ENCODE data around the gene HDHD2. TPM values are rescaled to one million over a fixed set of nuclear protein-coding genes. Genes with fewer than 3 reads are reported as not detected.

Gene HDHD2
- total and polyA plus RNA-seq, 4 donors: 17.0 to 23.0 (median 18.5) TPM

DNA sequence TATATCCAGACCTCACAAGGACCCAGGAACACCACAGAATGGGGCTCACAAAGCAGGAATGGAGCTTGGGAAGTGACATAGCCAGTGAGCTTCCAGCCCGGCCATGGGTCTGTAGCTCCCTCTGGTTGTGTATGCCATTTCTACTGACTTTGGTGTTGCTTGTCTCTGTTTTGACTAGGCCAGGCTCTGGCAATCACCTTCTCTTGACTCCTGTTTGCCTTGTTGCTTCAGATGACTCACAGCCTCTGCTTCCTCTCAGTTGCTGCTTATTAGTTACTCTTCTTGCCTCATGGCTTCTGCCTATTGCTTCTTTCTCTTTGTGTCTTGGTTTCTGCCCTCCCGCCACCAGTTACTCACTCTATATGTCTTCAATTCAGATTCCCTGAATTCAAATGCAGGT lies 41.7 kb upstream of the HDHD2 start (continued):
- TF ChIP-seq, protein P1, sequence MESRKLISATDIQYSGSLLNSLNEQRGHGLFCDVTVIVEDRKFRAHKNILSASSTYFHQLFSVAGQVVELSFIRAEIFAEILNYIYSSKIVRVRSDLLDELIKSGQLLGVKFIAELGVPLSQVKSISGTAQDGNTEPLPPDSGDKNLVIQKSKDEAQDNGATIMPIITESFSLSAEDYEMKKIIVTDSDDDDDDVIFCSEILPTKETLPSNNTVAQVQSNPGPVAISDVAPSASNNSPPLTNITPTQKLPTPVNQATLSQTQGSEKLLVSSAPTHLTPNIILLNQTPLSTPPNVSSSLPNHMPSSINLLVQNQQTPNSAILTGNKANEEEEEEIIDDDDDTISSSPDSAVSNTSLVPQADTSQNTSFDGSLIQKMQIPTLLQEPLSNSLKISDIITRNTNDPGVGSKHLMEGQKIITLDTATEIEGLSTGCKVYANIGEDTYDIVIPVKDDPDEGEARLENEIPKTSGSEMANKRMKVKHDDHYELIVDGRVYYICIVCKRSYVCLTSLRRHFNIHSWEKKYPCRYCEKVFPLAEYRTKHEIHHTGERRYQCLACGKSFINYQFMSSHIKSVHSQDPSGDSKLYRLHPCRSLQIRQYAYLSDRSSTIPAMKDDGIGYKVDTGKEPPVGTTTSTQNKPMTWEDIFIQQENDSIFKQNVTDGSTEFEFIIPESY (IDR thresholded peaks at IDR 0.05): no peak
- TF ChIP-seq JUND (IDR thresholded peaks at IDR 0.05): no peak
- no peak for TF ChIP-seq RAD21 (IDR thresholded peaks at IDR 0.05)
- TF ChIP-seq NR2F2 (IDR thresholded peaks at IDR 0.05): no peak
- TF ChIP-seq FOXA2 (IDR thresholded peaks at IDR 0.05): no peak

DNA sequence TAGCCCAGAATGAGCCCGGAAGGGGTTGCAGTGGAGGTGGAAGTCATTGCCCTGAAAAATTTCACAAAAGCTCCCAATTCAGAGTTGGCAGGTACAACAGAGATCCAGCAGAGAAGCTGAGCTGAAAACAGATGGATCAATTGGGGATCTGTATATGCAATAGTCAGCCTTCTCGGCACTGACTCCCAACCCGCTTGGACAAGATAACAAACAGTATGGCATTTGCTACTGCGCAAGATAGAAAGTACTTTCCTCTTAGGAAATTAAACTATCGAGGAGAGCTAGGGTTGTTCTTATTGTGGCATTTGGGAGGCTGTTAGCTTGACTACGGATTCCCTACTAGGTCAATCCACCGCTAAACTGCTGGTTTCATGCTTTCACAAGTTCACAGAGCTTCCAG lies 37.4 kb upstream of the HDHD2 start:
- TF ChIP-seq, protein P2, sequence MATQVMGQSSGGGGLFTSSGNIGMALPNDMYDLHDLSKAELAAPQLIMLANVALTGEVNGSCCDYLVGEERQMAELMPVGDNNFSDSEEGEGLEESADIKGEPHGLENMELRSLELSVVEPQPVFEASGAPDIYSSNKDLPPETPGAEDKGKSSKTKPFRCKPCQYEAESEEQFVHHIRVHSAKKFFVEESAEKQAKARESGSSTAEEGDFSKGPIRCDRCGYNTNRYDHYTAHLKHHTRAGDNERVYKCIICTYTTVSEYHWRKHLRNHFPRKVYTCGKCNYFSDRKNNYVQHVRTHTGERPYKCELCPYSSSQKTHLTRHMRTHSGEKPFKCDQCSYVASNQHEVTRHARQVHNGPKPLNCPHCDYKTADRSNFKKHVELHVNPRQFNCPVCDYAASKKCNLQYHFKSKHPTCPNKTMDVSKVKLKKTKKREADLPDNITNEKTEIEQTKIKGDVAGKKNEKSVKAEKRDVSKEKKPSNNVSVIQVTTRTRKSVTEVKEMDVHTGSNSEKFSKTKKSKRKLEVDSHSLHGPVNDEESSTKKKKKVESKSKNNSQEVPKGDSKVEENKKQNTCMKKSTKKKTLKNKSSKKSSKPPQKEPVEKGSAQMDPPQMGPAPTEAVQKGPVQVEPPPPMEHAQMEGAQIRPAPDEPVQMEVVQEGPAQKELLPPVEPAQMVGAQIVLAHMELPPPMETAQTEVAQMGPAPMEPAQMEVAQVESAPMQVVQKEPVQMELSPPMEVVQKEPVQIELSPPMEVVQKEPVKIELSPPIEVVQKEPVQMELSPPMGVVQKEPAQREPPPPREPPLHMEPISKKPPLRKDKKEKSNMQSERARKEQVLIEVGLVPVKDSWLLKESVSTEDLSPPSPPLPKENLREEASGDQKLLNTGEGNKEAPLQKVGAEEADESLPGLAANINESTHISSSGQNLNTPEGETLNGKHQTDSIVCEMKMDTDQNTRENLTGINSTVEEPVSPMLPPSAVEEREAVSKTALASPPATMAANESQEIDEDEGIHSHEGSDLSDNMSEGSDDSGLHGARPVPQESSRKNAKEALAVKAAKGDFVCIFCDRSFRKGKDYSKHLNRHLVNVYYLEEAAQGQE (IDR thresholded peaks at IDR 0.05): no peak
- TF ChIP-seq RAD21 (IDR thresholded peaks at IDR 0.05): no peak
- TF ChIP-seq GABPA (IDR thresholded peaks at IDR 0.05 in 1 of 2, conservative IDR thresholded peaks at IDR 0.05 in 1 of 2): no peak
- TF ChIP-seq EGR1 (IDR thresholded peaks at IDR 0.05; ENCODE audit: low read depth in 2 of 2): no peak
- TF ChIP-seq, protein P3, sequence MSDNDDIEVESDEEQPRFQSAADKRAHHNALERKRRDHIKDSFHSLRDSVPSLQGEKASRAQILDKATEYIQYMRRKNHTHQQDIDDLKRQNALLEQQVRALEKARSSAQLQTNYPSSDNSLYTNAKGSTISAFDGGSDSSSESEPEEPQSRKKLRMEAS (IDR thresholded peaks at IDR 0.05): no peak
- no peak for TF ChIP-seq HNF4G (IDR thresholded peaks at IDR 0.05)
- TF ChIP-seq, protein P4, sequence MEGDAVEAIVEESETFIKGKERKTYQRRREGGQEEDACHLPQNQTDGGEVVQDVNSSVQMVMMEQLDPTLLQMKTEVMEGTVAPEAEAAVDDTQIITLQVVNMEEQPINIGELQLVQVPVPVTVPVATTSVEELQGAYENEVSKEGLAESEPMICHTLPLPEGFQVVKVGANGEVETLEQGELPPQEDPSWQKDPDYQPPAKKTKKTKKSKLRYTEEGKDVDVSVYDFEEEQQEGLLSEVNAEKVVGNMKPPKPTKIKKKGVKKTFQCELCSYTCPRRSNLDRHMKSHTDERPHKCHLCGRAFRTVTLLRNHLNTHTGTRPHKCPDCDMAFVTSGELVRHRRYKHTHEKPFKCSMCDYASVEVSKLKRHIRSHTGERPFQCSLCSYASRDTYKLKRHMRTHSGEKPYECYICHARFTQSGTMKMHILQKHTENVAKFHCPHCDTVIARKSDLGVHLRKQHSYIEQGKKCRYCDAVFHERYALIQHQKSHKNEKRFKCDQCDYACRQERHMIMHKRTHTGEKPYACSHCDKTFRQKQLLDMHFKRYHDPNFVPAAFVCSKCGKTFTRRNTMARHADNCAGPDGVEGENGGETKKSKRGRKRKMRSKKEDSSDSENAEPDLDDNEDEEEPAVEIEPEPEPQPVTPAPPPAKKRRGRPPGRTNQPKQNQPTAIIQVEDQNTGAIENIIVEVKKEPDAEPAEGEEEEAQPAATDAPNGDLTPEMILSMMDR (IDR thresholded peaks at IDR 0.05; ENCODE audit: low read depth, low read length, missing input control): no peak
- TF ChIP-seq FOXA2 (IDR thresholded peaks at IDR 0.05): no peak
- TF ChIP-seq, protein P5, sequence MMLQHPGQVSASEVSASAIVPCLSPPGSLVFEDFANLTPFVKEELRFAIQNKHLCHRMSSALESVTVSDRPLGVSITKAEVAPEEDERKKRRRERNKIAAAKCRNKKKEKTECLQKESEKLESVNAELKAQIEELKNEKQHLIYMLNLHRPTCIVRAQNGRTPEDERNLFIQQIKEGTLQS (IDR thresholded peaks at IDR 0.05): no peak
- no peak for TF ChIP-seq SP1 (IDR thresholded peaks at IDR 0.05)
- TF ChIP-seq FOXA1 (IDR thresholded peaks at IDR 0.05): no peak
- TF ChIP-seq TAF1 (conservative IDR thresholded peaks at IDR 0.05): no peak
- TF ChIP-seq, protein P1 (IDR thresholded peaks at IDR 0.05): no peak
- TF ChIP-seq NR2F2 (IDR thresholded peaks at IDR 0.05): no peak
- TF ChIP-seq HNF4A (conservative IDR thresholded peaks at IDR 0.05): no peak
- no peak for TF ChIP-seq JUND (IDR thresholded peaks at IDR 0.05)
- no peak for TF ChIP-seq YY1 (IDR thresholded peaks at IDR 0.05)
- no peak for TF ChIP-seq RXRA (IDR thresholded peaks at IDR 0.05)
- Histone ChIP-seq H3K36me3 (ENCODE audit: control insufficient read depth in 4 of 4, insufficient read depth in 3 of 4, low read depth in 1 of 4, low read length in 3 of 4) (no peaks in the 10 kb centered on the region), H3K27me3 (ENCODE audit: control insufficient read depth in 4 of 4, insufficient read depth in 4 of 4, low read length in 3 of 4) (no peaks in the 10 kb centered on the region), H3K4me3 (ENCODE audit: low read depth in 1 of 3, low read length in 3 of 3) (no peak overlapping the region), H3K9me3 (ENCODE audit: control insufficient read depth in 4 of 4, low read length in 3 of 4) (peaks cover 0 to 1% (median 0%) of the 10 kb centered on the region in 4 donors), H3K4me1 (ENCODE audit: control insufficient read depth in 4 of 4, insufficient read depth in 4 of 4, low read length in 3 of 4) (no peaks in the 10 kb centered on the region), H3K27ac (ENCODE audit: low read depth in 1 of 2, low read length in 2 of 2) (no peak overlapping the region), H3K9ac (ENCODE audit: low read depth in 1 of 2, low read length in 2 of 2) (no peak overlapping the region)
- WGBS: 84% methylated on average over 7 of the region's 7 CpGs
- no peak for DNase-seq (ENCODE audit: low spot score)

Data from liver (tissue), 9 donors.